HUES6 (cell line): Measurements from ENCODE around the gene BMP4.
"Not testable (repeated sequence)": the region's sequence is repeated elsewhere in the genome, so short reads cannot be mapped to it uniquely, and the experiment has no call there.

Source experiments
- H3K27ac ChIP-seq: 2 replicates; pipeline ENCODE4 v1.7.0; 2013; ENCODE audit warnings: low read depth, mild to moderate bottlenecking, low read length, inconsistent platforms
- H3K27me3 ChIP-seq: 2 replicates; pipeline ENCODE4 v1.6.1; 2013; ENCODE audit warnings: low read length; ENCODE audit not compliant: control insufficient read depth, insufficient read depth
- H3K36me3 ChIP-seq: 2 replicates; pipeline ENCODE4 v1.6.1; 2013; ENCODE audit warnings: low read length; ENCODE audit not compliant: control insufficient read depth, insufficient read depth
- H3K4me1 ChIP-seq: 2 replicates; pipeline ENCODE4 v1.6.1; 2013; ENCODE audit warnings: low read length; ENCODE audit not compliant: control insufficient read depth, insufficient read depth
- H3K4me3 ChIP-seq: 2 replicates; pipeline ENCODE4 v1.5.1; 2013; ENCODE audit warnings: low read depth, low read length
- H3K9ac ChIP-seq: one replicate; pipeline ENCODE4 v1.6.1; 2013; ENCODE audit warnings: mild to moderate bottlenecking, low read length
- H3K9me3 ChIP-seq: 2 replicates; pipeline ENCODE4 v1.6.1; 2013; ENCODE audit warnings: low read depth, low read length; ENCODE audit not compliant: control insufficient read depth, insufficient read depth

BMP4 gene

DNA sequence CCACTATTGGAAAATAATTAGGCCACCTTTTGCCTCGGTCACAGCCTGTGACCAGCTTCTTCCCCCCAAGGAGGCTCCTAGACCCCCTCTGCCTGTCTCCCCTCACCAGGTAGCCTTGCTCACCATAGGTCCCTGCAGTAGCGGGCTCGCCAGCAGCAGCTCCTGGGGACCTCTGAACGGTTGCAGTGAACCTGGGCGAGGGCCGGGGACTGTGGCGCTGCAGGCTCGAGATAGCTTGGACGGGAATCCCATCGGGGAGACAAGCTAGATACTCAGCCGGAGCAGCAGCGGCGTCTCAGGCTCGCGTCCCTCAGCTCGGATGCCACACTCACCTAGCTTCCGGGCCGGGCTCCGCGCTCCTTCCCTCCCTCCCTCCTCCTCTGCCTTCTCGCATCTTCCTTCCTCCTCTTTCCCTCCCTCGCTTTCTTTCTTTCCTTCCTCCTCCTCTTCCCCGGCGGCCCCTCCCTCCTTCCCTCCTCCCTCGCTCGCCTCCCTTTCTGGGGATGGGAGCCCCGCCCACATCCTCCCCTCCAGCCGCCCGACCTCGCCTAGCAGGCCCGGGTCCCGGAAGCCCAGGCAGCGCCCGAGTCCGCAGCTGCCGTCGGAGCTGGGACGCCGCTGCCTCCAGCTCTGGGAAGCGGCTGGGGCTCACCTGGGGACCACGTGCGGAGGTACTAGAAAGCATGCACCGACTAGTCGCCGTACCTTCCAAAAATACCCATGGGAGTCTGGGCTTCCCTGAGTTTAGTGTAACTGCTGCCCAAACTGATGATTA is at the start of gene BMP4:
TSS of gene BMP4 (minus strand) at position 399 of the 775 bp plus-strand sequence. CDS start 4,603 bp downstream, outside the sequence.
- H3K27ac ChIP-seq = peak within 1 kb of the TSS; percentile 82; the same call in 1 of the 2 replicates
- no peaks in the 10 kb centered on the region for H3K9me3 ChIP-seq
- H3K4me1 ChIP-seq = peaks cover 21% of the 10 kb centered on the region
- peaks cover 35% of the 10 kb centered on the region for H3K27me3 ChIP-seq
- H3K36me3 ChIP-seq = peaks cover 15% of the 10 kb centered on the region
- peak within 1 kb of the TSS; percentile 86 for H3K4me3 ChIP-seq
- peak within 1 kb of the TSS; percentile 89 for H3K9ac ChIP-seq

DNA sequence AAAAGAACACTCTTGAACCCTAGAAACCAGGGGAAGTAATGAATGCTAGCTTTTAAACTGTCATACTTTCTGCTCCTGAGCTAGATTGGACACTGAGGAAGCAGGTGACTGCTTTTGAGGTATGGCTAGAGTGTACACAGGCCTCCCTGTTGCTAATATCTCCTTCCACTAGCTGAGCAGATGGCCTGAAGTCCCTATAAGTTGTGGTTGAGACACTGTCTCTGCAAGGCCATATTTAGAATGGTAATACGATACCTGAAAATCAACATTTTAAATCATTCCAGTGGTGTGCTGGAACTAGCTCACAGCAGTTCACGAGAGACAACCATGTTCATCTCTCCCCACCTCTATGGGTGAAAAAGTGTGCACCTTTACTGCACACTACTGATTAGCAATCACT is 46.4 kb upstream of the BMP4 start:
- Histone ChIP-seq H3K9me3 (no peaks in the 10 kb centered on the region), H3K4me1 (peaks cover 12% of the 10 kb centered on the region)

DNA sequence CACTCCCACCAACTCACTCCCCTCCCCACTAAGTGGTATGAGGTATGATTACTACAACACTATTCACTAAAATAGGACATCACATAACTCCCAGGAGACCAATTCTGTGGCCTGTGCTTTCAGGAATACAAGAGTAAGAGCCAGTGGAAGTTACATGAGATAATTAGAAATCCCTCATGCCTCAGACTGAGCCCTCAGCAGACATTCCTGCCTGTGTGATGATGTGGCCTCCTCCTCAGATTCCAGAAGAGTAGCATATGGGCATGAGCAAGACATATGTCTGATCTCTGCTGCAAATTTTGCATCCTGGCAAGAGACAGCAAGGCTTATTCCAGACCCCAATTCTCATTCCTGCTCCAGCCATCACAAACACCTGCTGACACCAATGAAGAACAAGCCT is 46.0 kb upstream of the BMP4 start:
- Histone ChIP-seq H3K9me3 (no peaks in the 10 kb centered on the region), H3K4me3 (no peak overlapping the region), H3K9ac (no peak overlapping the region), H3K27me3 (no peaks in the 10 kb centered on the region), H3K27ac (no peak overlapping the region), H3K4me1 (peaks cover 9% of the 10 kb centered on the region), H3K36me3 (no peaks in the 10 kb centered on the region)

More for the DNA sequence above, 46.4 kb upstream of the BMP4 start:
- Histone ChIP-seq H3K4me3 (no peak overlapping the region), H3K36me3 (no peaks in the 10 kb centered on the region), H3K9ac (no peak overlapping the region), H3K27me3 (no peaks in the 10 kb centered on the region), H3K27ac (no peak overlapping the region)

DNA sequence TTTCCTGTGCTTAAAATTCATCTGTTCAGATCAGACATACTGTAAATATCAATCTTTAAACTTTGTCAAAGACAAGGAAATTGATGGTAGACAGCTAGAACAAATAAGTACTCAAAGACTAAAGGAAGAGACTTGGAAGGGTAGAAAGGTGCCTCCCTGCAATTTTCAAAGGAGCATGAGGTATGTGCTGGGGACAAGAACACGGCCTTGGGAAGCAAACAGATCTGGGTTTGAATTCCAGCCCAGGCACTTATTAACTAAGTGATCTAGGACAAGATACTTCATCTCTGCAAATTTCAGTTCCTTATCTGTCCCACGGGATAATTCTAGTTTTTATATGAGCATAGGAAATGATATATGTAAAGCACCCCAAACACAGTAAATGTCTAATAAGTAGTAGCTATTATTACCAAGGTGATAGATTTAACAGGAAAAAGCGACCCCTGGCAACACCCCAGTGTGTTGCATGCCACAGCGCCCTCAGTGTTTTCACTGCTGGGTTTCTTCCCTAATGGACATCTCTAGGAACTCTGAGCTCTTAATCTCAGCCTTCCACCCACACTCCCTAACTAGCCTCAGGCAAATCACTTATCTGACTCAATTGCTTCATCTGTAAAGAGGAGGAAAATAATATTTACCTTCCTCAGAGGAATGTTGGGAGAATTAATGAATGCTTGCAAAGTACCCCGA is 44.7 kb upstream of the BMP4 start:
- H3K27me3 ChIP-seq = no peaks in the 10 kb centered on the region
- no peak overlapping the region for H3K9ac ChIP-seq
- H3K36me3 ChIP-seq = no peaks in the 10 kb centered on the region
- H3K4me1 ChIP-seq = peaks cover 8% of the 10 kb centered on the region
- H3K9me3 ChIP-seq = no peaks in the 10 kb centered on the region
- H3K4me3 ChIP-seq = no peak overlapping the region
- no peak overlapping the region for H3K27ac ChIP-seq

DNA sequence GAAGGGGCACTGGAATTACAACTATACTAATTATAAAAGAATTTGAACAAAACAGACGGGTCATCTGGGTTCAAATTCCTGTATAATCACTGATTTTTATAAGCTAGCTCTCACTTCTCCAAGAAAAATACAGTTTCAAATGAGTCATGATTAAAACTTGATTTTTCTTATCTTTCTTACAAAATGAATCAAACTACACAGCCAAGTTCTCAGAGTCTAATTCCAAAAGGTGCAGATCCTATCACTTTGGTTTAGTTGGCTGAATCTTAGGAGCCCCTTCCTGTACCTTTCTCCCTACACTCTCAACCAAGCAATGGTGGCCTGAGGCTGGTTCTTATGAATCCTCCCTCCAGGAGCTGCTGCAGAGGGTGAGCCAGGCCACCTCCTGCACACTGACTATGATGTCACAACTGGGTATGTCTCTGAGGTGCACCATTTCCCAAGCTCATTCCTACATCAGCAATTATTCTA is 43.8 kb upstream of the BMP4 start:
- Histone ChIP-seq H3K36me3 (no peaks in the 10 kb centered on the region), H3K4me3 (no peak overlapping the region), H3K9me3 (no peaks in the 10 kb centered on the region), H3K9ac (no peak overlapping the region), H3K4me1 (peaks cover 8% of the 10 kb centered on the region), H3K27ac (no peak overlapping the region), H3K27me3 (no peaks in the 10 kb centered on the region)

DNA sequence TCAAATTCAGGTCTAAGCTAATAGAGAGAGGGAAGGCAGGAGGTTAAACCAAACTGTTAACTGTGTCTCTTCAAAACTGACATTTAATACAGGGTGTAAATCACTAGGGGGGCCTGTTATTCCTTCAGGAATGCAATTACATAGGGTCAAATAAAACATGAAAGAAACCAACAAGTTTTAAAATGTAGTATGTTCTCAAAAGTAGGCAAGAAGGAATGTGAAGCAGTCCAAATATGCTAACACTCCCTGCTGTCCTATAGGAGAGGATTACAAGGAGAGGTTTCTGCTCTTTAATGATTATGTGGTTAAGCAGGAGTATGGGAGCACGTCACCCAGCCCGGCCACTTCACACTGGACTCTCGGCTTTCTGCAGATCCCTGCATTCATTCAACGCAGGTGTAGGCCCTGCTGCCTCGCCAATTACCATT is 42.5 kb upstream of the BMP4 start:
- Histone ChIP-seq H3K27ac (no peak overlapping the region), H3K4me1 (peaks cover 12% of the 10 kb centered on the region), H3K9ac (no peak overlapping the region), H3K4me3 (no peak overlapping the region), H3K36me3 (no peaks in the 10 kb centered on the region), H3K9me3 (no peaks in the 10 kb centered on the region), H3K27me3 (no peaks in the 10 kb centered on the region)

- H3K9ac ChIP-seq = no peak overlapping the region
- no peaks in the 10 kb centered on the region for H3K27me3 ChIP-seq
- peaks cover 13% of the 10 kb centered on the region for H3K4me1 ChIP-seq
- H3K4me3 ChIP-seq = no peak overlapping the region
- H3K27ac ChIP-seq = no peak overlapping the region
- no peaks in the 10 kb centered on the region for H3K36me3 ChIP-seq
- H3K9me3 ChIP-seq = no peaks in the 10 kb centered on the region
These were observed 39.4 kb upstream of the BMP4 start for GRCh38 chr14:53996041-53996440.

DNA sequence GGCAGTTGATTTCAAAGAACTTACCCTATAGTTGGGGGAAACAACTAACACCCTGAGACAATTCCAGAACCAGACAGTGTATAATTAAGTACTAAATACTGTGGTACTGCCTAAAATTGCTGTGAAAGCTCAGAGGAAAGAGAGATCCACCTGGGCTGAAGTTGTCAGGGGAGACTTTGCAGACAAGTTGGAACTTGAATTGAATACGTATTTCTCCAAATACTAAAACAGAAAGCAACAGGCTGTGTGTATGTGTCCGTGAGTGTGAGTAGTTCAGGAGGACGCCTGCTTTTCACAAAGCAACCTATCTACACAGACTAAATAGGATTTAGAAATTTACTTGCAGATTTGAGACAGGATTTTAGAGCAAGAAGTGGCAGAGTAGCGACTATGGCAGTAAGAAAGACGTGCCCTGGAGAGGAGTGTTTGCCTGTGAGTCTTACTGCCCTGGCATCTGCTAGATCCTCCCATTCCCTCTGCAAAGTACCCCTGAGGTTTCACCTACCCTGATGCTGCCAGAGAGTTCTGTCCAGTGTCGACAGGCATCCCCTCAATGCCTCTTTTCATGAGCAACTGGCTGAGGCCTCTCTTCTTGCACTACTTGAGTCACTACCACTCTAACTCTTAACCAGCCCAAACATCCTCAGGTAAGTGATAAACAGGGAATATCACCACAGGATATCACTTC is 37.4 kb upstream of the BMP4 start:
- peaks cover 10% of the 10 kb centered on the region for H3K4me1 ChIP-seq
- H3K4me3 ChIP-seq = no peak overlapping the region
- H3K9ac ChIP-seq = no peak overlapping the region
- peaks cover 4% of the 10 kb centered on the region; the same call in 1 of the 2 replicates for H3K9me3 ChIP-seq
- H3K27me3 ChIP-seq = no peaks in the 10 kb centered on the region
- no peak overlapping the region for H3K27ac ChIP-seq
- H3K36me3 ChIP-seq = no peaks in the 10 kb centered on the region

GRCh38 chr14:53990978-53991377 is 34.4 kb upstream of the BMP4 start:
- Histone ChIP-seq H3K4me1 (peaks cover 5% of the 10 kb centered on the region; the same call in 1 of the 2 replicates), H3K27me3 (no peaks in the 10 kb centered on the region), H3K9ac (no peak overlapping the region), H3K4me3 (no peak overlapping the region), H3K9me3 (peaks cover 23% of the 10 kb centered on the region), H3K27ac (no peak overlapping the region), H3K36me3 (no peaks in the 10 kb centered on the region)

DNA sequence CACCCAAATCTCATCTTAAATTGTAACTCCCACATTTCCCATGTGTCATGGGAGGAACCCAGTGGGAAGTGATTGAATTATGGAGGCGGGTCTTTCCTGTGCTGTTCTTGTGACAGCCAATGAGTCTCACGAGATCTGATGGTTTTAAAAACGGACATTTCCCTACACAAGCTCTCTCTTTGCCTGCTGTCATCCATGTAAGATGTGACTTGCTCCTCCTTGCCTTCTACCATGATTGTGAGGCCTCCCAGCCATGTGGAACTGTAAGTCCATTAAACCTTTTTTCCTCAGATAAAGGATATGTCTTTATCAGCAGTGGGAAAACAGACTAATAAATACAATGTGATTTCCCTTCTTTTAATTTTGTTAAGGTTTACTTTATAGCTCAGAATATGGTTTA is 30.1 kb upstream of the BMP4 start:
- H3K36me3 ChIP-seq, H3K27ac ChIP-seq, H3K27me3 ChIP-seq, H3K4me3 ChIP-seq, H3K9ac ChIP-seq: not testable (repeated sequence)
- Histone ChIP-seq H3K4me1 (peaks cover 15% of the 10 kb centered on the region), H3K9me3 (peaks cover 51% of the 10 kb centered on the region)

- H3K4me1 ChIP-seq = peaks cover 32% of the 10 kb centered on the region
These were observed 28.3 kb upstream of the BMP4 start for GRCh38 chr14:53984958-53985357.

More at GRCh38 chr14:53984958-53985357, 28.3 kb upstream of the BMP4 start:
- not testable (repeated sequence) for H3K9ac ChIP-seq, H3K36me3 ChIP-seq, H3K27me3 ChIP-seq, H3K4me3 ChIP-seq, H3K27ac ChIP-seq
- peaks cover 51% of the 10 kb centered on the region for H3K9me3 ChIP-seq
